GM12892 (cell line): ENCODE data around the gene KCNMA1.
A peak's percentile ranks its signal among the peaks of the same experiment; 100 is the strongest.

Experiments
- DNase-seq: peaks from one replicate; pipeline ENCODE4 v3.0.0; 2011; ENCODE audit not compliant: insufficient read length
- FAIRE-seq: peaks from 2 replicates; lab custom pipeline; 2011; peaks lifted over from hg19 to GRCh38; lab: Jason Lieb, UNC
- POLR2A ChIP-seq: IDR thresholded peaks from 2 replicates; pipeline ENCODE4 v1.6.1; 2011; ENCODE audit warnings: low read depth, low read length, control low read depth
- POLR2AphosphoS5 ChIP-seq: IDR thresholded peaks from 2 replicates; pipeline ENCODE4 v1.6.1; 2011; ENCODE audit warnings: low read depth, low read length, control low read depth
- TAF1 ChIP-seq: IDR thresholded peaks from 2 replicates; pipeline ENCODE4 v1.6.1; 2011; ENCODE audit warnings: low read depth, mild to moderate bottlenecking, control low read depth, low read length, borderline replicate concordance

Gene KCNMA1

DNA sequence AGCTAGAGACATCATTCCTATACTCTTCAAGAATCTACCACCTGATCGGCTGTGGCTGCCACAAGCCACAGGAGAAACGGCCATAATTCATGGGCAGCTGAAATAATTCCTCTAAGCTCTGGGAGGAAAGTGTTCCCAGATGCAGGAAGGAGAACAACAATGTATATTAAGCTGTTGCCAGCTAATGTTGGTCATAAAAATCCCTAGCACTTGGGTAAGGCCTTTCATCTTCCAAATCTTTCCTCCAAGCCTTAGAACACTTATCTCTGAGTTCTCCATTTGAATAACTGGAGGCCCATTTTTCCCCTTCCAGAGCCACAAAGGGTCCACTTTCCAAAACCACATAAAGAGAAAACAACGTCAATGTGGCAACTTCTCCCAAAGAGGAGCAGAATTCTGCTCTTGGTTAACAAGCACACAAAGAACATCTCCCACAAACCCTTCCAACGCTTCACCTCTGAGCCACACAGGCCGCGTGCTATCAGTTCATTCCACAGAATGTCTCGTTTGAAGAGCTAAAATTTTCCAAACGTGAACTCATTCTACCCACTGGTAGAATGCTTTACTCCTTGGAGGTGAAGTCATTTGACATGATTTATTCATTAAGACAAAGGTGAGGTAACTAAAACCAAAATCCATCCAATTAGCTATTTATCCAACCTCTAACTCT, 11.2 kb downstream of the KCNMA1 start:
- no peak for TF ChIP-seq TAF1
- no peak for TF ChIP-seq POLR2AphosphoS5
- no peak for TF ChIP-seq POLR2A
- DNase-seq, result no peak
- peak; percentile 48 for FAIRE-seq

- TF ChIP-seq TAF1 (no peak), POLR2A (no peak), POLR2AphosphoS5 (no peak)
- no peak for DNase-seq
- peak; percentile 75 for FAIRE-seq
Measured at GRCh38 chr10:77625379-77625778, 12.2 kb downstream of the KCNMA1 start.

- FAIRE-seq, result peak; percentile 72
- DNase-seq, result no peak
- TF ChIP-seq POLR2A, result no peak
- no peak for TF ChIP-seq POLR2AphosphoS5
- TF ChIP-seq TAF1, result no peak
Measured at GRCh38 chr10:77622889-77623291, 14.7 kb downstream of the KCNMA1 start.

- no peak for FAIRE-seq
- TF ChIP-seq POLR2AphosphoS5, result no peak
- TF ChIP-seq POLR2A, result no peak
- TF ChIP-seq TAF1, result no peak
Measured at GRCh38 chr10:77620731-77621130, 16.9 kb downstream of the KCNMA1 start.

GRCh38 chr10:77619964-77620703, 17.5 kb downstream of the KCNMA1 start:
- FAIRE-seq (no peak), DNase-seq (no peak)
- no peak for TF ChIP-seq TAF1
- no peak for TF ChIP-seq POLR2A
- no peak for TF ChIP-seq POLR2AphosphoS5

More at GRCh38 chr10:77620731-77621130, 16.9 kb downstream of the KCNMA1 start:
- DNase-seq, result no peak

DNA sequence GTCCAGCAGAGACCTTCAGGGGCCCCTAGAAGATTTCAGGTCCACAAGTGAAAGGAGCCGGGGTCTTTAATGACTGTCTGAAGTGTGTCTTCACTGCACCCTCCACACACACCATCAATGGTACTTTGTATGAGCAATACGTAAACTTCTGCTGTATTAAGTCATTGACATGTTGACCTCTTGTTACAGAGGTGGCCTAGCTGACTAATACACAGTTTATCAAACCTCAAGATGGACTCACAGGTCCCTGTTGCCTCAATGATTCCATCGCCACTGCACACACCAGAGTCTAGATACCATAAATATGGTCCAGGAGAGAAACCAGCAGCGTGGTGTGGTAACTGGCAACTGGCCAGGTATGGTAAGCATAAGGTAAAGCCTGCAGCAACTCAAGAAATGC, 19.5 kb downstream of the KCNMA1 start:
- FAIRE-seq (no peak), DNase-seq (no peak)
- no peak for TF ChIP-seq TAF1
- no peak for TF ChIP-seq POLR2A
- TF ChIP-seq POLR2AphosphoS5, result no peak

DNA sequence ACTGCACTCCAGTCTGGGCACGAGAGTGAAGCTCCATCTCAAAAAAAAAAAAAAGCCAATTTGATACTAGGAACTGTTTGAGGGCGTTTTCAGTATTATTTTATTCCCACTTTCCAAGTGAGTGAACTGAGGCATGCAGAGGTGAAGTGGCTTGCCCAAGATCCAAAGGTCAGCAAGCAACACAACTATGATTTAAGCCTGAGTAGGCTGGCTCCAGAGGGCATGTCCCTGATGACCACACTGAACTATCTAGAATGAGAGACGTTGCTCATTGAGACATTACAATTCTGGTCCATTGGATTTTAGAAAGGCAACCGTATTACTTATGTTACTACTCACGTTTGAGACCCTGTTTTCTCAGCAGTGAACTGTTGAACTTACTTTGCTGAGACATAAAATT, 20.8 kb downstream of the KCNMA1 start:
- FAIRE-seq (peak; percentile 63), DNase-seq (no peak)
- no peak for TF ChIP-seq TAF1
- TF ChIP-seq POLR2AphosphoS5, result no peak
- TF ChIP-seq POLR2A, result no peak

GRCh38 chr10:77614778-77615625, 22.6 kb downstream of the KCNMA1 start:
- DNase-seq (no peak), FAIRE-seq (peak; percentile 14)
- TF ChIP-seq POLR2AphosphoS5 (no peak), POLR2A (no peak), TAF1 (no peak)

DNA sequence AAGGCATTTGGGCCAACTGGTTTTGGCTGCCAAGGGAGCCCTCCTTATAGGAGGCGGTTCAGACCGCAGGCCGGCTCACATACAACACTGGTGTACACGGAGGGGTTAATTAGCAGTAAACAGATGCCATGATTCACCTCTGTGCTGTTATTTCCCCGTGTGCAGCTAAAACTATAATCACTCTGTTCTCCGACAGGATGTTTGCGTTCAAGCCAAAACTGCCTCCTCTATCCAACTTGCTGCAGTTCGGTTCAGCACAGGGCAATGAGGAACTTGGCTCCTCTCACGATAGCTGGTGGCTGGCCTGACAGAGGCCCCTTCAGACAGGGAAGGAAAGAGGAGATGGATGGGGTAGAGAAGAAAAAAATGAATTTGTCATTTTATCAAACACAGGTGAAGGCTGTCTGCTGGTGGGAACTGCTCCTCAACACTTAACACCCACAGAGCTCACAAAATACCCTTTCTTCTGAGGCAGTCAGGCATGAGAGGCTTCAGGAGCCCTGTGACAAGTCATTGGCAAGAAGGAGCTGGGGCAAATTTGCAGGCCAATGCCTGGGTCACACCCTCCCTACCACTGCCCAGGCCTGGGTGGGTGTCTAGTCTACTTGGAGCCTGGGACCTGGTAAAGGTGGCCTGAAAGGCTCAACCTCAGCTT, 24.0 kb downstream of the KCNMA1 start:
- no peak for TF ChIP-seq POLR2AphosphoS5
- no peak for TF ChIP-seq POLR2A
- FAIRE-seq (peak; percentile 80), DNase-seq (no peak)

DNA sequence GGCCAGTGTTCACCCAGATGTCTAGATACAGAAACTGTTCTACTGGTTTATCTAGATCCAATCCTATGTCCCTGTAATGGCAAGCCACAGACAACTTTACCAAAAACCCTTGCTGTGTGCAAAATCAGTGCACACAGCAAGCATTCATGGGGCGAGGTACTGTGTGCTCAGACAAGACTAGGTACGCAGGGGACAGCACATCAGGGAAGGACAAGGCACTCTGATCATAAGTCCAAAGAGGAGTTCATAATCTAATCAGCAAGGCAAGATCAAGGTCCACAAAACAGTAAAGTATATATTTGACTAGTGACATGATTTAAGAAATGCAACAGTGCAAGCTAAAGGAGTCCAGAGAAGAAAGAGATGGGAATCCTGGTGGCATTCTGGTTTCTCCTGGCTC, 25.9 kb downstream of the KCNMA1 start:
- no peak for TF ChIP-seq TAF1
- TF ChIP-seq POLR2AphosphoS5, result no peak
- TF ChIP-seq POLR2A, result no peak

DNA sequence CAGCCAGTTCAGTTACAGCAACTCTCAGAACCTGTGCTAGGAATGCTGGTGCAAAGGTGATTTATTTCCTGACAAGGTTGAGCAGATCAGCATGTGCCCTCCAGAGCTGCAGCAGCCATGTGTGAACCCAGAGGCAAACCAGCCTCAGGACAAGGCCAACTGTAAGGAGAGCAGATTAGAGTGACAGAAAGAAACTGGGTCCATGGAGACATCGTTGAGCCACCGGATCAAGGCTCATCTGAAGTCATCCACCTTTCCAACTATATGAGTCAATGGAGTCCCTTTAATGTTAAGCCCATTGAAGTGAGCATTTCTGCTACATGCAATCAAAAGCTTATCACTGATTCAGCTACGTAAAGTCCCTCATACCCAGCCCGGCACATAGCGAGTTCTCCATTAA, 26.4 kb downstream of the KCNMA1 start:
- TF ChIP-seq POLR2AphosphoS5 (no peak), TAF1 (no peak), POLR2A (no peak)
- DNase-seq (no peak), FAIRE-seq (no peak)

More for the DNA sequence above, 25.9 kb downstream of the KCNMA1 start:
- FAIRE-seq (no peak), DNase-seq (no peak)

- FAIRE-seq (peak; percentile 87), DNase-seq (no peak)
- TF ChIP-seq POLR2A (no peak), POLR2AphosphoS5 (no peak), TAF1 (no peak)
Measured at GRCh38 chr10:77609781-77610272, 27.8 kb downstream of the KCNMA1 start.
